Cerebellar nuclear complex (tissue), 1 donor: ENCODE data around the gene ARHGEF4.

ENCODE experiments used
- DNase-seq, 2 experiments: peaks; one replicate each; lab custom pipeline; 2025; lab: John Stamatoyannopoulos, UW

The ARHGEF4 gene

GRCh38 chr2:130851624-130852382, 15.1 kb downstream of the ARHGEF4 start:
- no peak for DNase-seq

GRCh38 chr2:130852521-130853115, 15.9 kb downstream of the ARHGEF4 start:
- no peak for DNase-seq

GRCh38 chr2:130853391-130853790, 16.7 kb downstream of the ARHGEF4 start:
- DNase-seq, result no peak

- no peak for DNase-seq
Observed at GRCh38 chr2:130854301-130854700, 17.6 kb downstream of the ARHGEF4 start.

- no peak for DNase-seq
Observed at GRCh38 chr2:130864830-130865800, 28.4 kb downstream of the ARHGEF4 start.

GRCh38 chr2:130869441-130870160, 32.9 kb downstream of the ARHGEF4 start:
- DNase-seq, result no peak

- no peak for DNase-seq
Observed at GRCh38 chr2:130870161-130870485, 33.4 kb downstream of the ARHGEF4 start.

- no peak for DNase-seq
Observed at GRCh38 chr2:130870779-130871178, 34.1 kb downstream of the ARHGEF4 start.

- no peak for DNase-seq
Observed at GRCh38 chr2:130871843-130872740, 35.4 kb downstream of the ARHGEF4 start.

- no peak for DNase-seq
Observed at GRCh38 chr2:130872741-130873125, 36.0 kb downstream of the ARHGEF4 start.

GRCh38 chr2:130873700-130874346, 37.1 kb downstream of the ARHGEF4 start:
- DNase-seq, result peak in 1 of 2 experiments; percentile 6

GRCh38 chr2:130874512-130874911, 37.8 kb downstream of the ARHGEF4 start:
- no peak for DNase-seq

GRCh38 chr2:130875935-130876334, 39.2 kb downstream of the ARHGEF4 start:
- no peak for DNase-seq

- DNase-seq, result no peak
Observed at GRCh38 chr2:130877258-130877657, 40.5 kb downstream of the ARHGEF4 start.

GRCh38 chr2:130878316-130878715, 41.6 kb downstream of the ARHGEF4 start:
- DNase-seq, result no peak

GRCh38 chr2:130878933-130879332, 42.2 kb downstream of the ARHGEF4 start:
- DNase-seq, result no peak

GRCh38 chr2:130882111-130882690, 45.5 kb downstream of the ARHGEF4 start:
- DNase-seq, result no peak

- no peak for DNase-seq
Observed at GRCh38 chr2:130882991-130883390, 46.3 kb downstream of the ARHGEF4 start.

GRCh38 chr2:130883496-130883895, 46.8 kb downstream of the ARHGEF4 start:
- DNase-seq, result no peak

GRCh38 chr2:130884013-130884412, 47.3 kb downstream of the ARHGEF4 start:
- no peak for DNase-seq
